ENCODE data around the gene LRRTM1. TPM values are rescaled to one million over a fixed set of nuclear protein-coding genes. Genes with fewer than 3 reads are reported as not detected.

The LRRTM1 gene
- total RNA-seq, 1 donor from 2014 or later = 6.7 TPM

- no peak overlapping the region for H3K4me3 ChIP-seq
Measured at GRCh38 chr2:80292474-80292873, 12.1 kb downstream of the LRRTM1 start.

DNA sequence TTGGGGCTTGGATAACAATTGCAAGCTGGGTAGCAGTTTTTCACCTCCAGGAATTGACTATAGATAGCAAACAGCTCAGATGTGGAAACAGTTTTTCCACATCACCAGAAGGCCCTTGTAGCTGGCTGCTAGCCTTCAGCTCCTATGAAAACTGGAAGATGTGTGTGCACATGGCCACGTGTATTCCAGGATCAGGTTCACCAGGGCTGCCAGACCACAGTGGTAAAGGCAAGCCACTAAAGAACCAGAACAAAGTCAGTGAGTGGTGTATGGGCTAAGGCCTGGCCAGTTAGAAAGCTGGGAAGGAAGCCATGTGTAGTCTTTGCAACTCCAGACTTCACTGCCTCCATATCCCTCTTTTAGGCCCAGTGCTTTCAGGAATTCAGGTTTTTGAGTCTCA is 12.9 kb downstream of the LRRTM1 start:
- intact Hi-C loops (cut with DNase I) = no loop called here
- H3K27me3 ChIP-seq = no peaks in the 10 kb centered on the region
- no peaks in the 10 kb centered on the region for H3K4me1 ChIP-seq
- TF ChIP-seq CTCF (IDR thresholded peaks at IDR 0.05) = no peak
- no peak overlapping the region for H3K27ac ChIP-seq
- DNase-seq (ENCODE audit: low spot score in 2 of 2) = no peak
- no peaks in the 10 kb centered on the region for H3K36me3 ChIP-seq
- no peaks in the 10 kb centered on the region for H3K9me3 ChIP-seq
- H3K4me3 ChIP-seq = no peak overlapping the region

More at GRCh38 chr2:80292474-80292873, 12.1 kb downstream of the LRRTM1 start:
- DNase-seq (ENCODE audit: low spot score in 2 of 2) = no peak
- H3K9me3 ChIP-seq = no peaks in the 10 kb centered on the region
- no peaks in the 10 kb centered on the region for H3K36me3 ChIP-seq
- H3K4me1 ChIP-seq = no peaks in the 10 kb centered on the region
- H3K27ac ChIP-seq = no peak overlapping the region
- TF ChIP-seq CTCF (IDR thresholded peaks at IDR 0.05) = no peak
- H3K27me3 ChIP-seq = no peaks in the 10 kb centered on the region
- intact Hi-C loops (cut with DNase I) = no loop called here

DNA sequence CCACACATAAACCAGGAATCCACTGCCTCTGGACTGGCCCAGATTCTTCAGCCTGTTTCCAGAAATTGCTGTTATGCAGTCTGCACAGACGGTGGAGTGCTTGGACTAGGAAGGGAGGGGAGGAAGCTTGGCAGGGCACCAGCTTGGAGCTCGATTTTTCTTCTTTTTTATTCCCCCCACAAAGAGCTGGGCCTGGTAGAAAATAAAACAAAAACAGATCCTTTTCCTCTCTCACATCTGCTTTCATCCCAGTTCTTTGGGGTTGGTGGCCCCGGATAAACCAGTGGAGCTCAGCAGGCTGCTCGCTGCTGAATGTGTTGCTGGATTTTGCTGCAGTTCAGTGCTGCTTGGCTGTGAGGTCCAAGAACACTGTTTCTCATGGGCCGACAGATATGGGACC is 16.0 kb downstream of the LRRTM1 start:
- H3K4me1 ChIP-seq = no peaks in the 10 kb centered on the region
- no peak overlapping the region for H3K27ac ChIP-seq
- no peak for DNase-seq (ENCODE audit: low spot score in 2 of 2)
- H3K4me3 ChIP-seq = no peak overlapping the region
- intact Hi-C loops (cut with DNase I) = no loop called here
- TF ChIP-seq CTCF (IDR thresholded peaks at IDR 0.05) = no peak
- no peaks in the 10 kb centered on the region for H3K27me3 ChIP-seq
- no peaks in the 10 kb centered on the region for H3K9me3 ChIP-seq
- no peaks in the 10 kb centered on the region for H3K36me3 ChIP-seq

- no peak for DNase-seq (ENCODE audit: low spot score in 2 of 2)
- Histone ChIP-seq H3K4me1 (no peaks in the 10 kb centered on the region), H3K4me3 (no peak overlapping the region), H3K36me3 (no peaks in the 10 kb centered on the region), H3K27me3 (no peaks in the 10 kb centered on the region), H3K9me3 (no peaks in the 10 kb centered on the region), H3K27ac (no peak overlapping the region)
- no peak for TF ChIP-seq CTCF (IDR thresholded peaks at IDR 0.05)
- intact Hi-C loops (cut with DNase I) = no loop called here
Measured at GRCh38 chr2:80281049-80281448, 23.5 kb downstream of the LRRTM1 start.

DNA sequence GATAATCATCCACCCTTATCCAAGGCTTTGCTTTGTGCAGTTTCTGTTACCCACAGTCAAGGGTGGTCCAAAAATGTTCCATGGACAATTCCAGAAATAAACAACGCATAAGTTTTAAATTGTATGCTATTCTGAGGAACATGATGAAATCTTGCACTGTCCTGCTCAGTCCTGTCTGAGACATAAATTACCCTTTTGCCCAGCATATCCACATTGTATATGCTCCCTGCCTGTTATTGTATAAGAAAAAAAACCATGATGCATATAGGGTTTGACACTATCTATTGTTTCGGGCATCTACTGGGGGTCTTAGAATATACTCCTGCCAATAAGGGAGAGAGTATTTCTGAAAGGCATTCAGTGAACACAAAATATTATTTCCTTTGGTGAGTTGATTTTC is 24.0 kb downstream of the LRRTM1 start:
- TF ChIP-seq CTCF (IDR thresholded peaks at IDR 0.05) = no peak
- Histone ChIP-seq H3K4me1 (no peaks in the 10 kb centered on the region), H3K4me3 (no peak overlapping the region), H3K27me3 (no peaks in the 10 kb centered on the region), H3K36me3 (no peaks in the 10 kb centered on the region), H3K9me3 (no peaks in the 10 kb centered on the region), H3K27ac (no peak overlapping the region)
- DNase-seq (ENCODE audit: low spot score in 2 of 2) = no peak
- intact Hi-C loops (cut with DNase I) = no loop called here

DNA sequence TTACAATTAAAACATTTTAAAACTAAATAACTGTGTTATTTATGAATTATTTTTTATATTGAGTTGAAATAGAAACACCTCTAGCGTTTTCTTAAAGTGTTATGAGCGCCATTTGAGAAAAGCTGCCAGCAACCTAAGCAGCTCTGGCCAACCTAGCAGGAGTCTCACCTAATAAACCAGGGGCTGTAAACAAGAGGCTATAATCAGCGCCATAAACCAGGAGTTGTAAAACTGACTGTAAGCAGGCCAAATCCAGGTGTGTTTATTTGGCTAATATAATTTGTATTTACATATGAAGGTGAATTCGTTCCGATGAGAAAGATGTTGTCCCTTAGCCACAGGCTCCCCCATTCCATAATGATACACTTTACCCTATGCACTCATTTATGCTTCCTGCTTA is 34.7 kb downstream of the LRRTM1 start:
- no peaks in the 10 kb centered on the region for H3K4me1 ChIP-seq
- intact Hi-C loops (cut with DNase I) = no loop called here
- DNase-seq (ENCODE audit: low spot score in 2 of 2) = no peak
- no peak overlapping the region for H3K27ac ChIP-seq
- no peak overlapping the region for H3K4me3 ChIP-seq
- TF ChIP-seq CTCF (IDR thresholded peaks at IDR 0.05) = no peak
- H3K9me3 ChIP-seq = no peaks in the 10 kb centered on the region
- H3K27me3 ChIP-seq = no peaks in the 10 kb centered on the region
- H3K36me3 ChIP-seq = no peaks in the 10 kb centered on the region

Data from ascending aorta (tissue), 2 donors.